LNCAP (cell line): ENCODE results near the gene C1S.

Source experiments
- CTCF ChIP-seq: fragments of 450-650 bp; IDR thresholded peaks from 2 replicates; pipeline ENCODE4 v1.5.1; 2017; ENCODE audit warnings: mild to moderate bottlenecking

Gene C1S

GRCh38 chr12:7096006-7096932 is 35.8 kb downstream of the C1S start:
- TF ChIP-seq CTCF: no peak

- TF ChIP-seq CTCF: no peak
Observed at GRCh38 chr12:7096979-7097378, 36.5 kb downstream of the C1S start.

- no peak for TF ChIP-seq CTCF
Observed at GRCh38 chr12:7099290-7099996, 38.9 kb downstream of the C1S start.

- TF ChIP-seq CTCF: no peak
Observed at GRCh38 chr12:7100239-7100638, 39.7 kb downstream of the C1S start.

- no peak for TF ChIP-seq CTCF
Observed at GRCh38 chr12:7101047-7101693, 40.7 kb downstream of the C1S start.

- TF ChIP-seq CTCF: no peak
Observed at GRCh38 chr12:7101694-7102131, 41.2 kb downstream of the C1S start.

GRCh38 chr12:7102582-7102981 is 42.1 kb downstream of the C1S start:
- TF ChIP-seq CTCF: no peak
